HCEC 1CT (cell line): ENCODE results near the gene PTPRE.
"Not testable (repeated sequence)": the region's sequence is repeated elsewhere in the genome, so short reads cannot be mapped to it uniquely, and the experiment has no call there.

Experiments used
- DNase-seq: peaks from one replicate; pipeline ENCODE4 v3.0.0-alpha.2; 2017

The PTPRE gene

GRCh38 chr10:128081720-128082119 lies 174.8 kb downstream of the PTPRE start:
- no peak for DNase-seq

GRCh38 chr10:128083191-128083895 lies 176.4 kb downstream of the PTPRE start:
- no peak for DNase-seq

GRCh38 chr10:128084364-128084763 lies 177.5 kb downstream of the PTPRE start:
- DNase-seq: no peak

GRCh38 chr10:128084991-128085390 lies 178.1 kb downstream of the PTPRE start:
- DNase-seq: no peak

GRCh38 chr10:128086003-128086863 lies 179.3 kb downstream of the PTPRE start:
- no peak for DNase-seq

GRCh38 chr10:128087146-128087883 lies 180.4 kb downstream of the PTPRE start:
- no peak for DNase-seq

- DNase-seq: no peak
Observed at GRCh38 chr10:128087884-128088709, 181.2 kb downstream of the PTPRE start.

- no peak for DNase-seq
Observed at GRCh38 chr10:128091636-128092210, 184.8 kb downstream of the PTPRE start.

- DNase-seq: no peak
Observed at GRCh38 chr10:128092454-128092853, 185.6 kb downstream of the PTPRE start.

- DNase-seq: not testable (repeated sequence)
Observed at GRCh38 chr10:128094596-128094995, 187.7 kb downstream of the PTPRE start.

GRCh38 chr10:128095027-128095752 lies 188.3 kb downstream of the PTPRE start:
- no peak for DNase-seq

GRCh38 chr10:128095753-128096469 lies 189.0 kb downstream of the PTPRE start:
- no peak for DNase-seq

- DNase-seq: no peak
Observed at GRCh38 chr10:128096486-128097199, 189.7 kb downstream of the PTPRE start.

- DNase-seq: no peak
Observed at GRCh38 chr10:128097783-128098182, 190.9 kb downstream of the PTPRE start.

- DNase-seq: no peak
Observed at GRCh38 chr10:128098631-128099030, 191.7 kb downstream of the PTPRE start.

GRCh38 chr10:128099901-128100300 lies 193.0 kb downstream of the PTPRE start:
- no peak for DNase-seq

- no peak for DNase-seq
Observed at GRCh38 chr10:128101901-128102300, 195.0 kb downstream of the PTPRE start.

GRCh38 chr10:128102480-128103228 lies 195.8 kb downstream of the PTPRE start:
- no peak for DNase-seq

GRCh38 chr10:128103229-128103714 lies 196.4 kb downstream of the PTPRE start:
- no peak for DNase-seq
